HG02938 (cell line): ENCODE measurements around the gene SLC26A2.
"Not testable (repeated sequence)": the region's sequence is repeated elsewhere in the genome, so short reads cannot be mapped to it uniquely, and the experiment has no call there.

Experiments used
- ATAC-seq: cut with Tn5 transposase; IDR thresholded peaks from one replicate; pipeline ENCODE4 v1.9.1; 2021; ENCODE audit warnings: mild to moderate bottlenecking, moderate library complexity; ENCODE audit not compliant: unreplicated experiment

Gene SLC26A2

DNA sequence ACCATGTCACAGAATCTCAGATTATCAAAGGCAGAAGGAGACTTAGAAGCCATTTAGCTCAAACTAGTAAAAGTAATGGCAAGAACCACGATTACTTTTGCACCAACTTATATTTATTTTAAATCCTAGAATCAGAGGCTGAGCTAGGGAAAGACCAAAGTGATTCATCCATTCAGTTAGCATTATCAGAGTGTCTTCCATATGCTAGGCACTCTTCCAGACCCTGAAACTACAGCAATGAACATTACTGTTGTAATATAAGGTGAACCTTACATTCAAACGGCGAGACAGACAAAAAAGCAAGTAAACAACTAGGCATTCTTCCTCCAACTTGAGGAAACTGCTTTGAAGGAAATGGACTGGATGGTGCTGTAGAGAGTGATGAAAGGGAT, 23.9 kb upstream of the SLC26A2 start:
- no peak for ATAC-seq

DNA sequence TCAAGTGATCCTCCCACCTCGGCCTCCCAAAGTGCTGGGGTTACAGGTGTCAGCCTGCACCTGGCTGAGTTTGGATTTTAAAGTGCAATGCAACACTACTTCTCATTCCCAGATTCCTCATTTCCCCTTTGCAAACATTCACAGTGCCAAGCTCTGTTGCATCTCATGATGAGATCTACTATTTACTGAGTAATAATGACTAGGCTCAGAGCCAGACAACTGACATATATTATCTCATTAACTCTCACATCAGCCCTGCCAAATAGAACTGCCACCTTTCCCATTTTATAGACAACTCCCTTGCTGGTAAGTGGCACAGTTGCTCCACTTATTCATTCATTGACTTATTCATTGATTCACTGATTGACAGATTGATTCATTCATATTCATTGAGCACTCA, 22.9 kb upstream of the SLC26A2 start:
- ATAC-seq, result no peak

DNA sequence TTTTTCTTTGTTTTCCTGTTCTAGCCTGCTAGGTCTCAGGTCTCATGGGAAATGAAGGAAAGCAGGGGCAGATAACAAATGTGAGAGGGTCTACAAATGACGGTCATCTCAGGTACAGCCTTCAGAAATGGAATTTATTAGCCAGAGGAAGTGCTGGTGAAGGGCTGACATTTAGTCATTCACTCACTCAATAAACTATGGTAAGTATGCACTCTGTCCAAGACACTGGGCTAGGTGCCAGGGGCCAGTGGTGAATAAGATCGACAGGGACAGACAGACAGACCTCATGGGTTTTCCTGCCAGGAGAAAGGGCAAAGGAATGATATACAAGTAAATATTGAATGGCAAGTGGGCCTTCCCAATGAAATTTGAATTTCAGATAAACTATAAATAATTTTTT, 22.3 kb upstream of the SLC26A2 start:
- no peak for ATAC-seq

- ATAC-seq, result no peak
Observed at GRCh38 chr5:149938791-149939358, 21.7 kb upstream of the SLC26A2 start.

DNA sequence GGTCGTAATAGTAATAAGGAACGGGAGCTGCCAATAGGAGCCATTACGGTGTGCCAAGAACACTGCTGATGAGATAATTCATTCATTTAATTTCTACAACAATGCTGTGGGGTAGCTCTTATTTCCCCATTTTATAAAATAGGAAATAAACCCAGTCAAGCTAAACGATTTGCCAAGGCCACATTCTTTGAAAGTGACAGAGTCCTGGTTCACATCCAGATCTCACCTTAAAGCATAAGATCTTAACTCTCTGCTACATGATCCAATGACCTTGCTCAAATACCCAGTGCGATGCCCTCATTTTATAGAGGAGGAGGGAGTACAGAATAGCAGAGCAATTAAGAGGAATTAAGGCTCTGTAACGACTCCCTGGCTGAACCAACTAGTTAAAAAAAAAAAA, 21.0 kb upstream of the SLC26A2 start:
- no peak for ATAC-seq

DNA sequence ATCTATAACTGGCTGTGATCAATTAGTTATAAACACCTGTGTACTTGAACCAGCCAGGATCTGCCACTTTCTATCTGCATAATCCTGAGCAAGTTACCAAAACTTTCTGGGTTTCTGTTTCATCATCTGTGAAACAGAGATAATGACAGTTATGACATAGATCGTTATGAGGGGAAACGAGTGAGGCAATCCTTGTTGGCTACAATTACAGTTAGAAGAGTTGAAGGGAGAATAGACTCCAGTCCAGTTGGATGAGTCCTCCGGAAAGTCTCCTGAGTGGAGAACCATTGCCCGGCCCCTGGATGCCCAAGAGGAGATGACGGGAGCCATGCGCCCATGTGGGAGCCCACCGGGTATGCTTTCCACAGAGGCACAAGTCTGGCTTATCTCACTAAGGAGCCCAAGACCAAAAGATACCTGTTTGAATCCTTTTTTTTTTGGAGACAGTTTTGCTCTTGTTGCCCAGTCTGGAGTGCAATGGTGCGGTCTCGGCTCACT, 20.4 kb upstream of the SLC26A2 start:
- peak; percentile 85 for ATAC-seq

DNA sequence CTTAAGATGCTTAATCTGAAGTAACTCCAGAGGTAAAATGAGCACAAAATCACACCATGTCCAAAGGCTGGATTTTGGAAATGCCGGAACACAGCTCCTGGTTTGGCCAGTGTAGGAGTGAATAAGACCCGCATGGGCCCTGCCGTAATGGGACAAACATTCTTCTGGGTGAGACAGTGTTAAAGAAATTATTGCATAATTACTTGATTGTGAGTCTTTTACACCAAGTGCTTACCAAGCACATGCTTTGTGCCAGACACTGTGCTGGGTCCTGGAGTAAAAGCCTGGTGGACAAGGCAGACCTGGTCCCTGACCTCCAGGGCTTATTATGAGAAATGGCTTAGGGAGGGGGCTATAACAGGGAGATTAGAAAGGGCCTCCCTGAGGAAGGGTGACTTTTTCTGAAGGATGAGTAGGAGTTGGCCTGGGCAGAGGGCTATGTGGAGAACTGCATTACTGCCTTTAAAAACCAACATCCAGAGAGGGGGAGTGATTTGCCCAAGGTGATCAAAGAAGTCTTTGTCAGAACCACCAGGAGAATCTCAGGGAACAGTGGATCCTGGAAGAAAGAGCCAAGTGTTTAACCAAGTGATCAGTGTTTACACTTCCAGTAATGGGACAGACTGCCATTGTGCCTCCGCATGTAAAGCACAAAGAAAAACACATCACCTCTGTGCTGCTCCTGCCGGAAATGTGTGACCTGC, 19.5 kb upstream of the SLC26A2 start:
- no peak for ATAC-seq

GRCh38 chr5:149941795-149942194, 18.8 kb upstream of the SLC26A2 start:
- ATAC-seq, result no peak

DNA sequence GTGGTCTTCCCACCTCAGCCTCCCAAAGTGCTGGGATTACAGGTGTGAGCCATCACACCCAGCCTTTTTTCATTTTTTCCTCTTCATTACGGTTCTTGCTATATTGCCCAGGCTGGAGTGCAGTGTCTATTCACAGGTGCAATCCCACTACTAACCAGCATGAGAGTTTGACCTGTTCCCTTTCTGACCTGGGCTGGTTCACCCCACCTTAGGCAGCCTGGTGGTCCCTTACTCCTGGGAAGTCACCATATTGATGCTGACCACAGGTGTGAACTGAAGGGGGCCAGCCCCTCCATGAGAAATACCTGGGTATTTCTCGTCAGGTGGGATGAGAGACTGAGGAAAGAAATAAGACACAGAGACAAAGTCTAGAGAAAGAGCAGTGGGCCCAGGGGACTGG, 18.4 kb upstream of the SLC26A2 start:
- no peak for ATAC-seq

GRCh38 chr5:149942741-149943169, 17.8 kb upstream of the SLC26A2 start:
- ATAC-seq, result not testable (repeated sequence)

- not testable (repeated sequence) for ATAC-seq
Observed at GRCh38 chr5:149943177-149943949, 17.2 kb upstream of the SLC26A2 start.

DNA sequence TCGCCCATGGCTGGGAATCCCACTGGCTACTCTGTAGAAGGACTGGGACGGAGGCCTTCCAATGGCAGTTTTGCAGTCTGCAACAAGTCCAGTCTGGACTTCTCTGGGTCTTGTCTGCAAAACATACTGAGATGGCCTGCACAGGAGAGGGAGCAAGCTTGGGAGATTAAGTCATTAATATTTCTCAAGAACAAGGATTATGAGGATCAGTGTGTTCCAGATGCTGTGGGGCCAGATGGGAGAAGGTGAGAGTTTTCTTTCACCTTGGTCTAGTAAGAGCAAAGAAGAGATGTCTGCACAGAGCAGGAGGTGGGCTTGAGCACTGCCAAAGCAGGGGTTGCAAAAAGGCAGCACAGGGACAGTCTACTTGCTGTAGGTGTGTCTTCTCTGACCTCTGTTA, 15.9 kb upstream of the SLC26A2 start, which contains the start of gene PDE6A:
Gene PDE6A, minus strand, starts transcription at position 128 of the 400 bp plus-strand sequence. Its CDS starts 120 bp downstream, at position 8.
- ATAC-seq, result no peak

DNA sequence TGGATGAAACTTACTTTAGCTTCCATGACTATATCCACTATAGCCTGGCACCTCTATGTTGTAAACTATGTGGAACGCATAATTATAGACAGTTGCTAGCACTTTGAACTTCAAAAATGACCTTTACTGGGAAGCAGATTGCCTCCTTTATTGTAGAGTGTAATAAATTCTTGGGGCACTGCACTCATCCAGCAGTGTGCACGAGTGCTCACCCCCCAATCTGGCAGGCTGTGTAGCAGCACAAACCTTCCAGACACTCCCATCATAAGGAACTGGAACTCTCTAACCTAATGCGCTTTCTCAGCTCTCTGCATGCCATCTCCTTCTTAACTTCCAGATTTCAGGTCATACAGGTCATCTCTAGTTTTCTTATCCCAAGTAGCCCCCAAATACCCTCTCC, 14.4 kb upstream of the SLC26A2 start:
- ATAC-seq, result no peak

DNA sequence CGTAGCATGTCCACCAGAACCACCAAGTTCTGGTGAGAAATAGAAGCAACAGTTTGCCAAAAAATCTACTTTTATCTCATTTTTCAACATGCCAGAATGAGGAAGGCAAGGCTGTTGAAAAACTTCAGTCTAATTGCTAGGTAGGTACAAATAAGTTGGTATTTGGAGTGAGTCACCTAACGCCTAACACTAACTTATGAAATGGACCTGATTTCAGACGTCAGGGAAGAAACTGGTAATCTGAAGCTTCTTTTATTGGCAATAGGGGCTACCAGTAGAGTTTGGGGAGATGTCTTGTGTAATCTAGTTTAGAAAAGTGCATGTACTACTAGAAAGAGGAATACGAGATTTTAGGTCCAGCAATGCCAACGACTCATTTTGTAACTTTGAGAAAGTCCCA, 11.6 kb upstream of the SLC26A2 start:
- ATAC-seq, result no peak

GRCh38 chr5:149951138-149951749, 9.3 kb upstream of the SLC26A2 start:
- ATAC-seq, result no peak

- ATAC-seq, result no peak
Observed at GRCh38 chr5:149953436-149954121, 7.0 kb upstream of the SLC26A2 start.

DNA sequence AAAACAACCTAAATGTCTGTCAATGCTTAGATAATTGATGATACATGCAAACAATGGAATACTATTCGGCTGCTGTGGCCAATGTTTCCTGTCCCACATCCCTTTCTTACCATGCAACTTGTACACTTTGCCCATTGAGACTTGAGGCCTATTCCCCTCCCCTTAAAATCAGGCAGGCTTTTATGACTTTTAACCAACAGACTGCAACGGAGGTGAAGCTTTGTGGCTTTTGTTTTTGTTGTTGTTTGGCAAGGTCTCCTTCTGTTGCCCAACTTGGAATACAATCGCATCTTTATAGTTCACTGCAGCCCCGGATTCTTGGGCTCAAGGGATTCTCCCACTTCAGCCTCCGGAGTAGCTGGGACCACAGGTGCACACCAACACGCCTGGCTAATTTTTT, 5.8 kb upstream of the SLC26A2 start:
- ATAC-seq, result no peak

DNA sequence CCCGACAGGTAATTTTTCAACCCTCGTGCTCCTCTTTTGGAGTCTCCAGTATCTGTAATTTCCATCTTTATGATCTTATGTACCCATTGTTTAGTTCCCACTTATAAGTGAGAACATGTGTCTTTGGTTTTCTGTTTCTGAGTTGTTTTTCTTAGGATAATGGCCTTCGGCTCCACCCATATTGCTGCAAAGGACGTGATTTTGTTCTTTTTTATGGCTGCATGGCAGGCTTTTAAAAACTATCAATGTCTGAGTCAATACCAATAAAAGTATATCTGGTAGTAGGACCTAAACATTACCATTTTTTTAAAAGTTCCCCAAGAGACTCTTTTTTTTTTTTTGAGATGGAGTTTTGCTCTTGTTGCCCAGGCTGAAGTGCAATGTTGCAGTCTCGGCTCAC, 3.9 kb upstream of the SLC26A2 start:
- no peak for ATAC-seq

DNA sequence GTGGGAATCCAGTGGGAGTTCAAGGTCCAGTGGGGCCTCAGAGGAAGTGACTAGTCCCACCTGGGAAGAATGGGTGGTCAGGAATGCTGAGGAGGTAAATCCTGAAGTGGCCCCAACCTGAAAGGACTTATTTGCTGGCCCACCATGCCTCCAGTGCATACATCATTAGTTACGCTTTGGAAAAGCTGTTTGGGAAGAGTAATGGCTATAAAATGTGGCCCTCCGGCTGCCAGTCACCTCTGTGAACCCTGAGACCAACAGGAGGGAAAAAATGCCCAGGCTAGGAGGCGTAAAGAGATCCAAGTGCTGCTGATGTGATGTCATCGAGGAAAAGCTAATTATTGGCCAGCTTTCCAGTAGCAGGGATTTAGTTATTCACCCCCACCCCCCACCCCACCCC, 2.7 kb upstream of the SLC26A2 start:
- ATAC-seq, result no peak

GRCh38 chr5:149959406-149960236, 937 bp upstream of the SLC26A2 start:
- ATAC-seq, result no peak
